CD14-positive monocyte (primary cell): ENCODE results near the gene NMNAT1. TPM values are rescaled to one million over a fixed set of nuclear protein-coding genes. Genes with fewer than 3 reads are reported as not detected.
"Not testable (repeated sequence)": the region's sequence is repeated elsewhere in the genome, so short reads cannot be mapped to it uniquely, and the experiment has no call there.

Experiments
- DNase-seq, 3 donors: peaks; one replicate each; pipeline ENCODE4 v3.0.0-alpha.2; 2011 to 2022
- H2AFZ ChIP-seq: 2 replicates; pipeline ENCODE4 v1.6.0; 2012; ENCODE audit warnings: mild to moderate bottlenecking, low read depth, low read length, inconsistent platforms; ENCODE audit not compliant: insufficient read depth, poor library complexity, severe bottlenecking
- H3K27ac ChIP-seq, 2 donors: 1 replicate in 1 of 2; 2 replicates in 1 of 2; pipeline ENCODE4 v1.5.1; 2012 to 2013; ENCODE audit warnings: low read length in 2 of 2, control low read depth in 1 of 2, inconsistent platforms in 1 of 2, low read depth in 1 of 2, mild to moderate bottlenecking in 1 of 2
- H3K27me3 ChIP-seq, 2 donors: one replicate each; pipeline versions ENCODE4 v1.6.0 to v1.6.1; 2011 to 2013; ENCODE audit warnings: low read length in 2 of 2; ENCODE audit not compliant: control insufficient read depth in 2 of 2, insufficient read depth in 2 of 2
- H3K36me3 ChIP-seq, 2 donors: replicated peaks in 1 of 2; 1 replicate in 1 of 2; 2 replicates in 1 of 2; pipeline versions ENCODE4 v1.5.1 to v1.6.1; 2012 to 2013; ENCODE audit warnings: low read length in 2 of 2, control low read depth in 1 of 2, inconsistent platforms in 1 of 2, mild to moderate bottlenecking in 1 of 2; ENCODE audit not compliant: insufficient read depth in 2 of 2, control insufficient read depth in 1 of 2
- H3K4me1 ChIP-seq, 2 donors: 1 replicate in 1 of 2; 2 replicates in 1 of 2; pipeline versions ENCODE4 v1.5.1 to v1.6.1; 2012 to 2013; ENCODE audit warnings: low read length in 2 of 2, control low read depth in 1 of 2, inconsistent platforms in 1 of 2, mild to moderate bottlenecking in 1 of 2, moderate library complexity in 1 of 2; ENCODE audit not compliant: insufficient read depth in 2 of 2, control insufficient read depth in 1 of 2
- H3K4me2 ChIP-seq: replicated peaks from 2 replicates; pipeline ENCODE3; 2012; ENCODE audit warnings: low read length, moderate library complexity, mild to moderate bottlenecking; ENCODE audit not compliant: poor library complexity, severe bottlenecking; ENCODE audit errors: extremely low read depth
- H3K4me3 ChIP-seq, 3 experiments: fragments of 200-600 bp in 1 of 3; sonication (generic) in 1 of 3; replicated peaks in 1 of 3; 1 replicate in 2 of 3; 2 replicates in 1 of 3; pipeline ENCODE4 v1.5.1; 2011 to 2013; ENCODE audit warnings: low read length in 3 of 3, mild to moderate bottlenecking in 3 of 3, control low read depth in 2 of 3, low read depth in 2 of 3, inconsistent platforms in 1 of 3, moderate library complexity in 1 of 3
- H3K79me2 ChIP-seq: 2 replicates; pipeline ENCODE4 v1.6.0; 2012; ENCODE audit warnings: mild to moderate bottlenecking, control low read depth, inconsistent platforms, low read length, moderate library complexity; ENCODE audit not compliant: insufficient read depth
- H3K9ac ChIP-seq: 2 replicates; pipeline ENCODE4 v1.6.0; 2017; ENCODE audit warnings: low read length, mild to moderate bottlenecking; ENCODE audit not compliant: insufficient read depth, poor library complexity, severe bottlenecking
- H3K9me3 ChIP-seq, 2 donors: replicated peaks in 1 of 2; 1 replicate in 1 of 2; 2 replicates in 1 of 2; pipeline versions ENCODE4 v1.5.1 to v1.6.1; 2012 to 2013; ENCODE audit warnings: low read length in 2 of 2, control low read depth in 1 of 2; ENCODE audit not compliant: control insufficient read depth in 1 of 2, insufficient read depth in 1 of 2
- H4K20me1 ChIP-seq: 2 replicates; pipeline ENCODE4 v1.6.0; 2012; ENCODE audit warnings: mild to moderate bottlenecking, low read length, control low read depth, moderate library complexity; ENCODE audit not compliant: insufficient read depth
- H3K27ac Mint-ChIP-seq, 7 donors: one replicate each; pipeline ENCODE4 v1.8.0; 2020; ENCODE audit warnings: mild to moderate bottlenecking in 7 of 7, mixed read lengths in 7 of 7, moderate library complexity in 6 of 7, inconsistent platforms in 2 of 7
- H3K27me3 Mint-ChIP-seq, 3 donors: one replicate each; pipeline ENCODE4 v1.8.0; 2021 to 2022; ENCODE audit warnings: low read depth in 3 of 3, mild to moderate bottlenecking in 3 of 3, mixed read lengths in 3 of 3, moderate library complexity in 3 of 3, inconsistent platforms in 1 of 3
- H3K36me3 Mint-ChIP-seq, 2 donors: one replicate each; pipeline ENCODE4 v1.8.0; 2020; ENCODE audit warnings: mixed read lengths in 2 of 2, inconsistent platforms in 1 of 2, mild to moderate bottlenecking in 1 of 2
- H3K4me1 Mint-ChIP-seq: one replicate; pipeline ENCODE4 v1.8.0; 2020; ENCODE audit warnings: mild to moderate bottlenecking, mixed read lengths
- H3K4me3 Mint-ChIP-seq, 2 donors: one replicate each; pipeline ENCODE4 v1.8.0; 2020; ENCODE audit warnings: mild to moderate bottlenecking in 2 of 2, mixed read lengths in 2 of 2, moderate library complexity in 1 of 2
- H3K9me3 Mint-ChIP-seq, 7 donors: one replicate each; pipeline ENCODE4 v1.8.0; 2020 to 2022; ENCODE audit warnings: mixed read lengths in 7 of 7, mild to moderate bottlenecking in 6 of 7, moderate library complexity in 6 of 7, inconsistent platforms in 2 of 7
- CTCF ChIP-seq: fragments of 200-600 bp; IDR thresholded peaks from one replicate; pipeline ENCODE4 v1.8.0; 2022; ENCODE audit warnings: antibody characterized with exemption, mild to moderate bottlenecking
- WGBS: methylation state at CpG from one replicate; pipeline ENCODE4 v1.1.5; 2013; ENCODE audit warnings: missing lambda C conversion rate; ENCODE audit not compliant: insufficient coverage; 5-methylcytosine and 5-hydroxymethylcytosine counted together
- intact Hi-C, 2 donors: fragments of 100-400 bp; cut with micrococcal nuclease; formaldehyde crosslinking; loops; one replicate each; pipeline versions ENCODE4 v1.15.0 to v1.15.1; 2023
- polyA plus RNA-seq, 3 donors: library from polyadenylated mRNA; depleted of rRNA in 1 of 3; unstranded in 2 of 3; stranded (reverse) in 1 of 3; fragments of 300-500 nt in 2 of 3; fragments of >200 nt in 1 of 3; fragmentation: Illumina TruSeq in 2 of 3; gene quantifications; 1 replicate in 2 of 3; 2 replicates in 1 of 3; pipeline ENCODE4 v1.2.3, GENCODE V29; 2012 to 2021

The NMNAT1 gene
- polyA plus RNA-seq, 3 donors: 6.8 to 9.9 (median 7.1) TPM

GRCh38 chr1:9914610-9914937 lies 28.7 kb upstream of the NMNAT1 start:
- no peaks in the 10 kb centered on the region for H3K36me3 Mint-ChIP-seq
- Histone ChIP-seq H4K20me1 (no peaks in the 10 kb centered on the region), H3K27me3 (no peaks in the 10 kb centered on the region), H3K79me2 (peaks cover 2% of the 10 kb centered on the region), H2AFZ (no peak overlapping the region), H3K9me3 (no peaks in the 10 kb centered on the region), H3K4me1 (peaks cover 13 to 16% of the 10 kb centered on the region in 2 donors), H3K4me3 (no peak overlapping the region), H3K27ac (no peak overlapping the region), H3K4me2 (no peak overlapping the region), H3K9ac (no peak overlapping the region), H3K36me3 (no peaks in the 10 kb centered on the region)
- intact Hi-C loops: loop anchor here (5.0 to 10.0 kb wide), 2 partner anchors 37 to 120 kb away; partner anchors contain the start of gene UBE4B (in 1 of the 2)
- WGBS: no CpG with 5 or more reads among the region's 2 CpGs
- TF ChIP-seq CTCF: no peak
- H3K4me1 Mint-ChIP-seq: peaks cover 18% of the 10 kb centered on the region
- H3K27ac Mint-ChIP-seq: no peak overlapping the region
- peaks cover 0 to 4% (median 3%) of the 10 kb centered on the region in 3 donors for H3K27me3 Mint-ChIP-seq
- H3K4me3 Mint-ChIP-seq: no peak overlapping the region
- no peak for DNase-seq
- H3K9me3 Mint-ChIP-seq: peaks cover 0 to 3% (median 0%) of the 10 kb centered on the region in 7 donors

- no peak overlapping the region for H3K27ac Mint-ChIP-seq
- intact Hi-C loops: loop anchor here in 1 of 2 donors (10.0 kb wide), 1 partner anchor 118 kb away; the partner anchor contains the start of gene UBE4B
- no peaks in the 10 kb centered on the region for H3K9me3 ChIP-seq
Observed at GRCh38 chr1:9916452-9916851, 26.8 kb upstream of the NMNAT1 start.

GRCh38 chr1:9917495-9917894 lies 25.8 kb upstream of the NMNAT1 start:
- not testable (repeated sequence) for H3K4me3 Mint-ChIP-seq, H3K36me3 Mint-ChIP-seq, H3K9me3 Mint-ChIP-seq, H3K4me3 ChIP-seq, H3K27ac Mint-ChIP-seq, H2AFZ ChIP-seq, H3K79me2 ChIP-seq, H3K27me3 Mint-ChIP-seq, H3K4me1 ChIP-seq, H3K4me2 ChIP-seq, H3K9ac ChIP-seq, H3K9me3 ChIP-seq, H3K36me3 ChIP-seq, H3K27ac ChIP-seq, DNase-seq, H3K4me1 Mint-ChIP-seq, H4K20me1 ChIP-seq, H3K27me3 ChIP-seq
- intact Hi-C loops: loop anchor here in 1 of 2 donors (10.0 kb wide), 1 partner anchor 117 kb away; the partner anchor contains the start of gene UBE4B
- 100% methylated on average over 1 of the region's 3 CpGs for WGBS

More at GRCh38 chr1:9916452-9916851, 26.8 kb upstream of the NMNAT1 start:
- peaks cover 10% of the 10 kb centered on the region for H3K4me1 Mint-ChIP-seq
- H3K79me2 ChIP-seq: no peaks in the 10 kb centered on the region
- H3K9ac ChIP-seq: no peak overlapping the region
- peaks cover 1 to 7% (median 3%) of the 10 kb centered on the region in 3 donors for H3K27me3 Mint-ChIP-seq
- no peak overlapping the region for H2AFZ ChIP-seq
- no peaks in the 10 kb centered on the region for H3K36me3 Mint-ChIP-seq
- no peaks in the 10 kb centered on the region for H3K36me3 ChIP-seq
- no peak overlapping the region for H3K4me3 ChIP-seq
- H3K4me2 ChIP-seq: no peak overlapping the region
- H4K20me1 ChIP-seq: no peaks in the 10 kb centered on the region
- H3K4me1 ChIP-seq: peaks cover 8% of the 10 kb centered on the region in 2 donors
- no peak overlapping the region for H3K27ac ChIP-seq
- DNase-seq: no peak
- H3K4me3 Mint-ChIP-seq: no peak overlapping the region
- H3K27me3 ChIP-seq: no peaks in the 10 kb centered on the region
- no peak for TF ChIP-seq CTCF
- H3K9me3 Mint-ChIP-seq: peaks cover 0 to 3% (median 0%) of the 10 kb centered on the region in 7 donors
- WGBS: no CpG with 5 or more reads among the region's 2 CpGs
